Raji (cell line): ENCODE data around the gene ABCC9.

Experiments
- POLR2A ChIP-seq: IDR thresholded peaks from 2 replicates; pipeline ENCODE4 v1.6.1; 2011; ENCODE audit warnings: low read depth, low read length, control low read depth; ENCODE audit not compliant: insufficient read depth

The ABCC9 gene

GRCh38 chr12:21942377-21942703, 1.1 kb upstream of the ABCC9 start:
- TF ChIP-seq POLR2A: no peak

- no peak for TF ChIP-seq POLR2A
Observed at GRCh38 chr12:21941506-21942376, 515 bp upstream of the ABCC9 start.

DNA sequence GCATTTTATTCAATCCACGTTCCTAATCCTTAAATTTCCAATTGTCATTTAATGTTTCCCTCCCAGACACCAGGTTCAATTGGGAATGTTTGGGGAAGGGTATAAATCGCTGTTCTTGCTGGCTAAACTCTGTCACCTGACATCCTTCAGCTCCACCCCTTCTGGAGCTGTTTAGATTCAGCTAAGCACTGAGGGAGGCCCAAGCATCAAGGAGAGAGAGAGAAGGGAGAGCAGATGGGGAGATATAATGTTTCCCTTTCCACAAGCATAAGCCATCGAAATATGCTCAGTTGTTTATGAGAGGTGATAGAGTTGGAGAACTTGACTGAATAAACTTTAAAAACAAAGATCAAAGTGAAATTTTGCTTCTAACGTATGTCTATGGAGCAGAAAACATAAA, 1.8 kb downstream of the ABCC9 start:
- no peak for TF ChIP-seq POLR2A

- TF ChIP-seq POLR2A: no peak
Observed at GRCh38 chr12:21938879-21939278, 2.3 kb downstream of the ABCC9 start.

GRCh38 chr12:21934173-21934572, 7.1 kb downstream of the ABCC9 start:
- TF ChIP-seq POLR2A: no peak

DNA sequence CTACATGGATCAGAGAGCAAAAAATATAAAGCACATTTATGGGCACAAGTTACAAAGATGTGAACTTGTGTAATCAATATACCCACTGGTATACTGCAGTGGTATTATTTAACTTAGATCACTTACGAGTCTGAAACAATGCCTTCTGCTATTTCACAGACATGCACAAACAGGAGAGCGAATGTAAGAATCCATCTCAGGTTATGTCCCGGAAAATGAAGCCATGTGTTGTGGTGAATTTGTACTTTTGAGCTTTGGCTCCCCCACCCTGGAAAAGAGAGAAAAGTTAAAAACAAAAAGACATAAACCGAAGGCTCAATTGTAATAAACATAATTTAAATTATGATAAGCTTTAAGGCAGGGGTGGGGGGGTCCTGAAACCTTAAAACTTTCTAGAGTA, 7.6 kb downstream of the ABCC9 start:
- TF ChIP-seq POLR2A: no peak

DNA sequence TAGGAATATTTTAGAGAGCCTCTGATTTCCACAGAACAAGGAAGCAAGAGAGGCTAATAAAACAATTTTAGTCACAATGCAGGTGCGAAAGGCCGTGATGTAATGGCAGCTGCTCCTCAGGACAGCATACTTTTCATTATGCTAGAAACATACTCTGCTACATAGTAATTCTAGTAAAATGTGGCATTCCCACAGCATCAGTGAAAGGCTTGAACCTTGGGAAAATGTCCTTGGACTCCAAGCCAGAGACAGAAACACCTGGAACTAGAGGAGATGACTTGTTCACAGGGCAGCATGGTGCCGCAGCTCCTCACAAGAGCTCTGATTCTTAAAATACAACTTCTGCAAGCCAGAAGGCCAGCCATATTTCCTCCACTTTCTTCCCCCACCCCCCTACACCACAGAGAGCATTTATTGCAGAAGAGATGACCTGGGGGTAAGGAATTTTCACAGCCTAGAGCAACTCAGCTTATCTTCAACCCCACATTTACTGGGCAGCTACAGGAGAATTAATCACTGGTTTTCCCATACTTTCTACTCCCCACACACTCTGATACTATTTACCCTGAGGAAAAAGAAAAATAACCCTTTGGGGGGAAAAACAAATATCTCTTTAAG, 15.8 kb downstream of the ABCC9 start:
- no peak for TF ChIP-seq POLR2A

DNA sequence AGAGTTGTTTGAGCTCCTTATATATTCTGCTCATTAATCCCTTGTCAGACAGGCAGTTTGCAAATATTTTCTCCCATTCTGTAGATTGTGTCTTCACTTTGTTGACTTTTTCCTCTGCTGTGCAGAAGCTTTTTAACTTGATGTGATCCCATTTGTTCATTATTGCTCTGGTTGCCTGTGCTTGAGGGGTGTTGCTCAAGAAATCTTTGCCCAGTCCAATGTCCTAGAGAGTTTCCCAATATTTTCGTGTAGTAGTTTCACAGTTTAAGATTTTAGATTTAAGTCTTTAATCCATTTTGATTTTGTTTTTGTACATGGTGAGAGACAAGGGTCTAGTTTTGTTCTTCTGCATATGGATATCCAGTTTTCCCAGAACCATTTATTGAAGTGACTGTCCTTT, 19.8 kb downstream of the ABCC9 start:
- TF ChIP-seq POLR2A: no peak

DNA sequence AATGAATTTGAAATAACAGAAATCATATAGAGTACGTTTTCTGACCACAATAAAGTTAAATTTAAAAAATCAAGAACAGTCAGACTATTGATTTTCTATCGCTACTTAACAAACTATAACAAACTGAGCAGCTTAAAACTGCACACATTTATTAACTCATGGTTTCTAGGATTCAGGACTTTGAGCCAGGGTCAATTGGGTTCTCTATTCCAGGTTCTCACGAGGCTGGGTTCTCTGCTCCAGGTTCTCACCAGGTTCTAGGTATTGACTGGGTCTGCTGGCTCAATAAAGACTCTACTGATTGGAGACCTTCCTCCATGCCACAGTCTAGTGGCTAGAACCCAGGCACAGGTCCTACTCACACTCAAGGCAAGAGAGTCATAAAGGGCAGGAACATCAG, 22.8 kb downstream of the ABCC9 start:
- no peak for TF ChIP-seq POLR2A

DNA sequence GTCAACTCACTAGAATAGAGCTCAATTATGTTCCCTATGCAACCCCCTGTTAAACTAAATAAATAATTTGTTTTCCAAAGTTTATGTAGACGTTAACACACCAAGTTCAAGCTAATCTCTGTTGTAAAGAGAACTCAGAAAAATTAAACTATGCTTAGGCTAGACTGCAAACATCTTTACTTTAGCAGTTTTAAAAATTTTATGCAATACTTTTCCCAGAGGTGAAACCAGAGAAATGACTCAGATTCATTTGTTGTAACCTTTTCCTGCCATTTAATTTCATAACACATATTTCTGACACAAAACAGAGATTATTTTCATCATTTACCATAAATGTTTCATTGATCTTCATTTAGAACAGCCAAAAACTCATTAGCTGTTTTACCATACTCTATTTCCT, 27.4 kb downstream of the ABCC9 start:
- TF ChIP-seq POLR2A: no peak

GRCh38 chr12:21912318-21912717, 28.9 kb downstream of the ABCC9 start:
- TF ChIP-seq POLR2A: no peak

DNA sequence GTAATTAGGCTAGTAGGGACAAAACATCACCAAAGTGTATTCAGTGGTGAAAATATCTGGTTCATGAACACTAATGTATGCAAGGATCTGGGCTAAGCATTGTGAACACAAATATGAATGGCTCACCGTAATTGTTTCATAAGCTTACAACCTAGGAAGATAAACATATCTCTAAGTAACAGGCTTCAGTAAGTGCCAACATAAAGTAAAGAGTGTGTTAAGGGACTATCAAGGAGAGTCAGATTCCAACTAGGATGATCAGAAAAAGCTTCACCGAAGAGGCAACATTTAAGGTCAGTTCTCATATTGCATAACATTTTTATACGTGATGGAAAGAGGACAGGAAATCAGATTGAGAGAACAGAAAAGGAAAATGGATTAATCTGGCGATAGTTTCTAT, 29.4 kb downstream of the ABCC9 start:
- no peak for TF ChIP-seq POLR2A

DNA sequence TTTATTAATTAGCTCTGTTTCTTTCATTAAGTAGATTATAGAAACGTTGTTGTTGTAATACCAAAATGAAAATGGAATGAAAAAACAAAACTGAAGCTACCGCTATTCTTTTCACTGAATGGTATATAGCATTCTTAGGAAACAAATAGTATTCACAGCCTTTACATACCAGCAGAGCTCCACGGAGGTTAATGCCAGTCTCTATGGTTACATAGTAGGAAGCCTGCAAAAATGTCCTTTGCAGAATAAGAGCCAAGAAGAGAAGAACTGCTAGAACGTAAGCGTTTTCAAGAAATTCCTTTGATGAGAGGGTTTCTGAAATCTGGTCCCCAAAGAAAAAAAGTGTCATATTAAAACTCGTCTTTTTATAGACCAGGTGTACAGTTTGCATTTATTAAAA, 30.6 kb downstream of the ABCC9 start:
- no peak for TF ChIP-seq POLR2A

DNA sequence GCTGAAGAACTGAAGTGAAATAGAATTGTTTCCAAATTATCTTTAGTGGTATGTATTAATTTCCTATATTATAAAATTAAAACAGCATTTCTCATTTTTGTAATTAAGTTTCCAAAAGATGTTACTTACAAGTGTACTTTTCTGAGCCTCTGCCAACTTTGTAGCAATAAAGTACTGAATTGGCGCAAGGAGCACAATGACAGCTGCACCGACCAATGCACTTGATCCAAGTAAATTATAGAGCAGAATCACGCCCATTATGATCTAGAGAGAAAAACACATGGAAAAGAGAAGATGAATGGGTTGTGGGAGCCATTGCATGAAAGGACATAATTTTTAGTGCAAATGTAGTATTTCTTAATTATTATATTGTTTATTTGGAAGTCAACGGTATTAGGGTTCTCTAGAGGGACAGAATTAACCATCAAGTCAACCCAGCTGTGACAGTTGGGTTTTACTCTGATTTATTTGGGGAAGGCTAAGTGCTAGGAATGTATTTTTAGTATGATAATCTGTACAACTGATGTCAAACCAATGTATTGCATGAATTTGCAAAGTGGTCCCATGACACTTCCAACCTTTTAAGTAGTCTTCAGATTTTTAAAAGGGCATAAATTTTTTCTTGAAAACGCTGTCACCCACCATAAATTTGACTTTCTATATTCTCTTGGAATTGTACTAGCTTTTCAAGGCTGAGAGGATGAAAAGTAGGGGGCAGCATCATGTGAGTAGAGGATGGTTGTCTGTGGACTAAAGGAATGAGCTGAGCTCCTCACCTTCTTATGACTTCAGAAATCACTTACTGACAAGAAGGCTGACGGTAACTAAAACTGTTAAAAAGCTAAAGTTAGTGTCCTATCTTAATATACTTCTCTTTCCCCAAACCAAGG, 33.0 kb downstream of the ABCC9 start:
- no peak for TF ChIP-seq POLR2A

DNA sequence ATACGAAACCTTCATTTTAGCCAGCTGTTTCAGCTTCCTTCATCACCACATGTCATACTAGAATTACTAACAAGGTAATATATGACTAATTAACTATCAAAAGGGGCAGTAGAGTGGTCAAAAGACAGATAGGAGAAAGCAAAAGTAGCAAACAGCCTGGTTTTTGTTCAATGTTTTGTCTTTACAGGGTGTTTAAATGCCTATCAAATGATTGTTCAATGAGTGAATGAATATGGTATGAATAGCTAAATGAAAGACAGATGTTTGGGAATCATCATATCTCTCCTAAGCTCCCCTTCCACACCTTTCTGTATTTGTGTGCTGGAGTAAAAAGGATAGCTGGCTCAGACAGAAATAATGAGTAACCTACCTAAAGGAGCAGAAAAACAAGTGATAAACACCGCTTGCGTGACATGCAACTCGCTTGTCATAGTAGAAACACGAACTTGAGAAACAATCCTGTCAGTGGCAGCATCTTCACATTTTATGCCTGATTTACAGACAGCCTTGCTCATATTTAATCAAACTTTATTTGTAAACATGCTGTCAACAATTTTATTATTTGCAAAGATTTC, 34.2 kb downstream of the ABCC9 start:
- no peak for TF ChIP-seq POLR2A
